BE2C (cell line): ENCODE results near the gene SPATA21.

Experiments used
- DNase-seq: peaks from one replicate; pipeline ENCODE4 v3.0.0-alpha.2; 2020
- H3K27me3 ChIP-seq: fragments of 250-450 bp; sonication (Bioruptor Pico); 2 replicates; pipeline ENCODE4 v1.5.1; 2020; ENCODE audit warnings: mild to moderate bottlenecking
- H3K36me3 ChIP-seq: fragments of 250-450 bp; sonication (Bioruptor Pico); 2 replicates; pipeline ENCODE4 v1.5.1; 2020; ENCODE audit warnings: mild to moderate bottlenecking
- H3K4me1 ChIP-seq: fragments of 250-450 bp; sonication (Bioruptor Pico); 2 replicates; pipeline ENCODE4 v1.5.1; 2020
- H3K4me3 ChIP-seq: 2 replicates; pipeline ENCODE4 v1.5.1; 2011; ENCODE audit warnings: low read depth, low read length
- H3K9me3 ChIP-seq: fragments of 250-450 bp; sonication (Bioruptor Pico); 2 replicates; pipeline ENCODE4 v1.5.1; 2020
- TF ChIP-seq, protein P1 (sequence below): IDR thresholded peaks from 2 replicates; pipeline ENCODE4 v1.5.1; 2012; ENCODE audit warnings: mild to moderate bottlenecking, low read depth, low read length

The SPATA21 gene

DNA sequence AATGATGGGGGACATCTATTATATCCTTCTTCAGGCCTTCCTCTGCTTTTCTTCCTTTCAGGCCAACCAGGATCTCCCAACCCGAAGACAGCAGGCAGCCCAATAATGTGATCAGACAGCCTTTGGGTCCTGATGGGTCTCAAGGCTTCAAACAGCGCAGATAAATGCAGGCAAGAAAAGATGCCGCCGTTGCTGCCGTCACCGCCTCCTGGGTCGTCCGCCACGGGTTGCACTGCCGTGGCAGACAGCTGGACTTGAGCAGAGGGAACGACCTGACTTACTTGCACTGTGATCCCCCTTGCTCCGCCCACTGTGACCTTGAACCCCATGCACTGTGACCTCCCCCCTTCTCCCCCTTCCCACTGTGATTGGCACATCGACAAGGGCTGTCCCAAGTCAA is 42.2 kb downstream of the SPATA21 start:
- DNase-seq: no peak
- H3K27me3 ChIP-seq: no peaks in the 10 kb centered on the region
- H3K9me3 ChIP-seq: no peaks in the 10 kb centered on the region
- TF ChIP-seq, protein P1, sequence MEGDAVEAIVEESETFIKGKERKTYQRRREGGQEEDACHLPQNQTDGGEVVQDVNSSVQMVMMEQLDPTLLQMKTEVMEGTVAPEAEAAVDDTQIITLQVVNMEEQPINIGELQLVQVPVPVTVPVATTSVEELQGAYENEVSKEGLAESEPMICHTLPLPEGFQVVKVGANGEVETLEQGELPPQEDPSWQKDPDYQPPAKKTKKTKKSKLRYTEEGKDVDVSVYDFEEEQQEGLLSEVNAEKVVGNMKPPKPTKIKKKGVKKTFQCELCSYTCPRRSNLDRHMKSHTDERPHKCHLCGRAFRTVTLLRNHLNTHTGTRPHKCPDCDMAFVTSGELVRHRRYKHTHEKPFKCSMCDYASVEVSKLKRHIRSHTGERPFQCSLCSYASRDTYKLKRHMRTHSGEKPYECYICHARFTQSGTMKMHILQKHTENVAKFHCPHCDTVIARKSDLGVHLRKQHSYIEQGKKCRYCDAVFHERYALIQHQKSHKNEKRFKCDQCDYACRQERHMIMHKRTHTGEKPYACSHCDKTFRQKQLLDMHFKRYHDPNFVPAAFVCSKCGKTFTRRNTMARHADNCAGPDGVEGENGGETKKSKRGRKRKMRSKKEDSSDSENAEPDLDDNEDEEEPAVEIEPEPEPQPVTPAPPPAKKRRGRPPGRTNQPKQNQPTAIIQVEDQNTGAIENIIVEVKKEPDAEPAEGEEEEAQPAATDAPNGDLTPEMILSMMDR: no peak
- peaks cover 6% of the 10 kb centered on the region; the same call in 1 of the 2 replicates for H3K36me3 ChIP-seq
- H3K4me3 ChIP-seq: no peak overlapping the region
- no peaks in the 10 kb centered on the region for H3K4me1 ChIP-seq

DNA sequence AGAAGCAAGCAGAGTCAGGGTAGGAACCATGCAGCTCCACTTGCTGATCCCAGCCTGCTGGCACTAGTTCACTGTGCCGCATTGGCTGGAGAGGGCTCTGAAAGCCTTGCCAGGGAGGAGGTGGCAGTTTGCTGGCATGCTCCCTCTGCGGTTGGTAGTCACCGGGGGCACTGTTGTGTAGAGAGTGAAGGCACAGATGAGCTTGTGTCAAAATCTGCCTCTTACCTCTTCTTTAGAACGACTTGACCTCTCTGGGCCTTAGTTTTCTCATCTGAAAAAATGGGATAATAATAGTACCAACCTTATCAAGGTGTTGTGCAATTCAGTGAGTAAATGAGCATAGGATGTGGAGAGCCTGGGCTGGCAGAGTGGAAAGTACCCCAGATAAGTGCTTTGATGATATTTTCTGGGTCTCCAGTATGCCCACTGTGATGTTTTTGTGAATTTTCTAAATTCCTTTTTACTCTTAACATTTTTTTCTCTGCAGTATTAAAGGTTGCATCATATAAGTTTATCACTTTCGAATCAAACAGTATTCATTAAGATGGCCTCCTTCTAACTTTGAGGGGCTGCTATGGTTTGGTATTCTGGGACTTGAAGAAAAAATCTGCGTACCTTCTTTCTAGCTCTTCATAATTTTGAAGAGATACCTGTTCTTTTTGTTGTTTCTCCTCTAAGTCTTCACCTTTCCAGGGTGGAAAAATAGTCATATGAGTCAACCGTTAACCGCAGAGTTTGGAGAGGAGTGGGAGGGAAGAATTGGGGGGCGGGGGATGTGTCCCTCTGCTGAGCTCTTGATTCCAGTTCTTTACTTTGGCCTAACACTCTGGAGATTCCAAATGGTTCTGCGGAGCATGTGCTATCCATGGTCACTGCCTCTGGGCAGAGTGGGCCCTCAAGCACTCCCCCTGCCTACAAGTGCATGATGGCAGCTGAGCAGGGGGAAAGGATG is 43.4 kb downstream of the SPATA21 start:
- Histone ChIP-seq H3K27me3 (no peaks in the 10 kb centered on the region), H3K4me1 (no peaks in the 10 kb centered on the region), H3K36me3 (peaks cover 6% of the 10 kb centered on the region; the same call in 1 of the 2 replicates), H3K9me3 (no peaks in the 10 kb centered on the region), H3K4me3 (no peak overlapping the region)
- no peak for DNase-seq
- TF ChIP-seq, protein P1: no peak

DNA sequence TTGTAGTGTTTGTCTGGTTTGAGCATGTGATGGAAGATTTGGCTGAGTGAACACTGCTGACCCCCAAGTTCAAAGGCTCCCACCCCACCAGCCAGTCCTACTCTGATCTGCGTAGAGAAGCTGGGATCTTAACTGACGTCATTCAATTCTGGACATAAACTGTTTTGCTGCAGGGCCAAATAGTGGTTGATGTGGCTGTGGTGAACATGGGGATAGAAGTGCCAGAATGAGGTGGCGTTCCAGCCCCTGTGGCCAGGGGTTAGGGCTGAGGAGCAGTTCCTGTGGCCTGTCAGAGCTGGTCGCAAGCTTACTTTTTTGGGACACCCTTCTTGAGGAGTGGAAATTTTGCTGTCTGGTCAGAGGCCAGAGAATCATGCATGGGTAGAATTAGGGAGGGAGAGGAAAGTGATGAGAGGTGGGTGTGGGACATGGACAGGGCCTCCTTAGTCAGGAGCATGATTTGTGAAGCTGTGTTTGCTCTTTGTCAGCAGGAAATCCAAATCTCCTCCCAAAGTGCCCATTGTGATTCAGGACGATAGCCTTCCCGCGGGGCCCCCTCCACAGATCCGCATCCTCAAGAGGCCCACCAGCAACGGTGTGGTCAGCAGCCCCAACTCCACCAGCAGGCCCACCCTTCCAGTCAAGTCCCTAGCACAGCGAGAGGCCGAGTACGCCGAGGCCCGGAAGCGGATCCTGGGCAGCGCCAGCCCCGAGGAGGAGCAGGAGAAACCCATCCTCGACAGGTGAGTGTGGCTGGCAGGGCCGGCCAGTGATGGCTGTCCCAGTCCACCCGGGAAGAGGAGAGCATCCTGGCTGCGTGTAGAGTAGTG is 44.3 kb downstream of the SPATA21 start:
- H3K36me3 ChIP-seq: peaks cover 6% of the 10 kb centered on the region; the same call in 1 of the 2 replicates
- no peaks in the 10 kb centered on the region for H3K4me1 ChIP-seq
- no peak for DNase-seq

GRCh38 chr1:16391411-16391810 is 45.8 kb downstream of the SPATA21 start:
- no peak overlapping the region for H3K4me3 ChIP-seq
- no peak for DNase-seq
- H3K36me3 ChIP-seq: peaks cover 1% of the 10 kb centered on the region; the same call in 1 of the 2 replicates
- H3K9me3 ChIP-seq: no peaks in the 10 kb centered on the region
- TF ChIP-seq, protein P1: no peak
- no peaks in the 10 kb centered on the region for H3K4me1 ChIP-seq
- H3K27me3 ChIP-seq: no peaks in the 10 kb centered on the region

More for the DNA sequence above, 44.3 kb downstream of the SPATA21 start:
- TF ChIP-seq, protein P1: no peak
- Histone ChIP-seq H3K27me3 (no peaks in the 10 kb centered on the region), H3K4me3 (no peak overlapping the region), H3K9me3 (no peaks in the 10 kb centered on the region)

DNA sequence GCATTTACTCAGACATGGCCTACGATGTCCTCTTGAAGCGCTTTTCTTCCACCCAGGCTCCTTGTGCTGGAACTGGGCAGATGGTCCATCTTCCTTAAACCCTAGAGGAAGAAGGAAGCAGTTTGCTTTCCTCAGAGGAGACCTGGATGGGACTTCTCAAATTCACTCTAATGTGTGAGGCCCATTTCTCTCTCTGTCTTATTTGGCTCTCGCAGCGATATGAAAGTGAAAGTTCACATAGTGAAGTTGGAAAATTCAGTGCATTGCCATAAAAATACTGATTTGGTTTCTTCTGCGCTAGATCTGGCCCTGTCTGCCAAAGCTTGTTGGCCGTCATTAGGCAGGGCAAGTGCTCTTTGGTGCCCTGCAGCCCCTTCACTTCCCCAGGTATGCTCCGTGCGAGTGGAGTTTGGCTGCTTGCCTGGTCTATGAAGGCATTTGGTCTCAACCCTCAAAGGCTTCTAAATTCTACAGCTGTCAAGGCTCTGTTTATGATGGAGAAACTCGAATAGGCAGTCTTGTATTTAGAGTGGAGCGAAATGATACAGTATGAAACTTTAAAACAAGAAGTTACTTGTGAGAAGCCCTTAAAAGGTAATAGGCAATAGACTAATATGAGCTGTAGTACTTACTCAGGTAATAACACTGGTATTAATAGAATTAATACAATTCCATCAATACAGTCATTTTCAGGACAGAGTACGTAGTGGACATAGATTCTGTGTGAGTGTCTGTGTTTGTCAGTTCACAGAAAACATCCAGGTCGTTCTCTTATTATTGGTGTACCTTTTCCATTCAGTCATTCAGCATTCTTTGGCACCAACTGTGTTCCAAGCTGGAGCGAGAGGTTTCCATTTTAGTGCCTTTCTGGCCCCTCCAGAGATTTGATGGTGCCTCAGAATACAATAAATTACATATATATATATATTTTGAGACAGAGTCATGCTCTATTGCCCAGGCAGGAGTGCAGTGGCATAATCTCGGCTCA is 49.7 kb downstream of the SPATA21 start:
- Histone ChIP-seq H3K9me3 (no peaks in the 10 kb centered on the region), H3K36me3 (no peaks in the 10 kb centered on the region), H3K4me1 (no peaks in the 10 kb centered on the region), H3K4me3 (no peak overlapping the region), H3K27me3 (no peaks in the 10 kb centered on the region)
- DNase-seq: no peak
- TF ChIP-seq, protein P1: no peak
